GM21526 (cell line): ENCODE measurements around the gene PI4KA.
"Not testable (repeated sequence)": the region's sequence is repeated elsewhere in the genome, so short reads cannot be mapped to it uniquely, and the experiment has no call there.

Source experiments
- ATAC-seq: cut with Tn5 transposase; IDR thresholded peaks from one replicate; pipeline ENCODE4 v1.9.1; 2021; ENCODE audit warnings: moderate library complexity; ENCODE audit not compliant: unreplicated experiment, low FRiP score

Gene PI4KA

GRCh38 chr22:20858615-20859416, at the start of gene PI4KA, which contains the start of gene SNAP29:
PI4KA (minus strand) TSS chr22:20858811; CDS start chr22:20858725, 86 bp downstream.
SNAP29 (plus strand) TSS chr22:20859007; CDS start chr22:20859111, 104 bp downstream.
- ATAC-seq: peak; percentile 86

- no peak for ATAC-seq
Measured at GRCh38 chr22:20906387-20906767, 47.8 kb upstream of the PI4KA start.

GRCh38 chr22:20905415-20906386, 47.1 kb upstream of the PI4KA start:
- no peak for ATAC-seq

GRCh38 chr22:20904980-20905355, 46.4 kb upstream of the PI4KA start:
- ATAC-seq: no peak

- no peak for ATAC-seq
Measured at GRCh38 chr22:20904008-20904979, 45.7 kb upstream of the PI4KA start.

- no peak for ATAC-seq
Measured at GRCh38 chr22:20903093-20903492, 44.5 kb upstream of the PI4KA start.

- not testable (repeated sequence) for ATAC-seq
Measured at GRCh38 chr22:20901093-20902033, 42.8 kb upstream of the PI4KA start.

GRCh38 chr22:20899827-20900423, 41.3 kb upstream of the PI4KA start:
- ATAC-seq: no peak

GRCh38 chr22:20897737-20898136, 39.1 kb upstream of the PI4KA start:
- not testable (repeated sequence) for ATAC-seq

- no peak for ATAC-seq
Measured at GRCh38 chr22:20890975-20891374, 32.4 kb upstream of the PI4KA start.

- no peak for ATAC-seq
Measured at GRCh38 chr22:20889904-20890540, 31.4 kb upstream of the PI4KA start.

GRCh38 chr22:20889025-20889704, 30.6 kb upstream of the PI4KA start:
- no peak for ATAC-seq

GRCh38 chr22:20887375-20887774, 28.8 kb upstream of the PI4KA start:
- ATAC-seq: no peak

GRCh38 chr22:20885557-20886323, 27.1 kb upstream of the PI4KA start:
- no peak for ATAC-seq

- no peak for ATAC-seq
Measured at GRCh38 chr22:20885017-20885556, 26.5 kb upstream of the PI4KA start.

- no peak for ATAC-seq
Measured at GRCh38 chr22:20884454-20884853, 25.8 kb upstream of the PI4KA start.

GRCh38 chr22:20882855-20883254, 24.2 kb upstream of the PI4KA start:
- no peak for ATAC-seq
